Caco-2 (cell line): ENCODE measurements around the gene ARHGEF2. TPM values are rescaled to one million over a fixed set of nuclear protein-coding genes. Genes with fewer than 3 reads are reported as not detected.

Experiments used
- BruUV-seq: library from RNA; stranded (reverse); fragments of 400-500 nt; replicated peaks from 2 replicates; lab custom pipeline; 2021; lab: Mats Ljungman, UMichigan
- CTCF ChIA-PET: fragments of 300-600 bp; sonication (Branson Sonifier 250); formaldehyde crosslinking; loops from one replicate; lab custom pipeline; 2022; ENCODE audit warnings: antibody characterized with exemption; lab: Charles Lee
- POLR2A ChIA-PET: fragments of 300-600 bp; sonication (Branson Sonifier 250); formaldehyde crosslinking; loops from one replicate; lab custom pipeline; 2022; ENCODE audit warnings: antibody characterized with exemption; lab: Charles Lee
- DNase-seq, 2 experiments: peaks; one replicate each; pipeline versions ENCODE4 v3.0.0 to v3.0.0-alpha.2; 2020 to 2022
- H3K27me3 ChIP-seq: replicated peaks from 2 replicates; pipeline ENCODE4 v1.6.0; 2011; ENCODE audit warnings: low read length; ENCODE audit not compliant: control insufficient read depth, insufficient read depth
- H3K36me3 ChIP-seq: 2 replicates; pipeline ENCODE4 v1.5.1; 2011; ENCODE audit warnings: low read length; ENCODE audit not compliant: control insufficient read depth, insufficient read depth
- H3K4me1 ChIP-seq: fragments of 250-450 bp; sonication (Bioruptor Pico); 2 replicates; pipeline ENCODE4 v1.5.1; 2020; ENCODE audit warnings: mild to moderate bottlenecking
- H3K4me3 ChIP-seq: 2 replicates; pipeline ENCODE4 v1.5.1; 2011; ENCODE audit warnings: low read depth, mild to moderate bottlenecking, control low read depth, low read length
- H3K9me3 ChIP-seq: fragments of 250-450 bp; sonication (Bioruptor Pico); 2 replicates; pipeline ENCODE4 v1.5.1; 2020; ENCODE audit warnings: mild to moderate bottlenecking, moderate library complexity
- H3K27ac Mint-ChIP-seq: one replicate; pipeline ENCODE4 v1.8.0; 2022; ENCODE audit warnings: mixed read lengths; ENCODE audit not compliant: unreplicated experiment
- H3K27me3 Mint-ChIP-seq: one replicate; pipeline ENCODE4 v1.8.0; 2022; ENCODE audit warnings: mixed read lengths; ENCODE audit not compliant: insufficient read depth, unreplicated experiment
- H3K36me3 Mint-ChIP-seq: one replicate; pipeline ENCODE4 v1.8.0; 2022; ENCODE audit warnings: mild to moderate bottlenecking, mixed read lengths; ENCODE audit not compliant: insufficient read depth, unreplicated experiment
- H3K4me1 Mint-ChIP-seq: one replicate; pipeline ENCODE4 v1.8.0; 2022; ENCODE audit warnings: low read depth, mixed read lengths; ENCODE audit not compliant: unreplicated experiment
- H3K4me3 Mint-ChIP-seq: one replicate; pipeline ENCODE4 v1.8.0; 2022; ENCODE audit warnings: mild to moderate bottlenecking, moderate library complexity, mixed read lengths; ENCODE audit not compliant: unreplicated experiment
- H3K9me3 Mint-ChIP-seq: one replicate; pipeline ENCODE4 v1.8.0; 2022; ENCODE audit warnings: mixed read lengths; ENCODE audit not compliant: unreplicated experiment
- CTCF ChIP-seq, 2 experiments: fragments of 200-600 bp in 1 of 2; IDR thresholded peaks; 1 replicate in 1 of 2; 2 replicates in 1 of 2; pipeline versions ENCODE4 v1.5.1 to v1.8.0; 2011 to 2022; ENCODE audit warnings: antibody characterized with exemption in 1 of 2, control low read depth in 1 of 2, inconsistent platforms in 1 of 2, low read depth in 1 of 2, low read length in 1 of 2, mild to moderate bottlenecking in 1 of 2, moderate library complexity in 1 of 2; ENCODE audit not compliant: insufficient read depth in 1 of 2, severe bottlenecking in 1 of 2, unreplicated experiment in 1 of 2
- intact Hi-C: fragments of 100-400 bp; cut with micrococcal nuclease; formaldehyde crosslinking; loops from one replicate; pipeline ENCODE4 v1.10.0; 2022; ENCODE audit not compliant: unreplicated experiment
- microRNA-seq: library from miRNA; unstranded; fragments of <30 nt; microRNA quantifications from one replicate; pipeline ENCODE4 v1.2.0, GENCODE V29; 2022
- total RNA-seq: library from RNA; stranded (reverse); gene quantifications from 2 replicates; pipeline ENCODE4 v1.2.3, GENCODE V29; 2022

The ARHGEF2 gene
- total RNA-seq, 1 experiment from 2014 or later: 60.3 TPM

GRCh38 chr1:155899683-155900082 is 78.7 kb downstream of the ARHGEF2 start:
- no peaks in the 10 kb centered on the region for H3K27me3 Mint-ChIP-seq
- TF ChIP-seq CTCF (IDR thresholded peaks at IDR 0.05; ENCODE audit: insufficient read depth in 1 of 2, low read depth in 1 of 2, low read length in 1 of 2, severe bottlenecking in 1 of 2, unreplicated experiment in 1 of 2): no peak
- no peaks in the 10 kb centered on the region for H3K4me1 ChIP-seq
- H3K27ac Mint-ChIP-seq: no peak overlapping the region
- DNase-seq: no peak
- no peak overlapping the region for H3K4me3 ChIP-seq
- BruUV-seq: TSS peak; percentile 14
- ChIA-PET CTCF (no interaction called here), POLR2A (no interaction called here)
- H3K9me3 ChIP-seq: no peaks in the 10 kb centered on the region
- H3K36me3 Mint-ChIP-seq: peaks cover 63% of the 10 kb centered on the region
- H3K4me3 Mint-ChIP-seq: no peak overlapping the region
- H3K4me1 Mint-ChIP-seq: no peaks in the 10 kb centered on the region
- intact Hi-C loops: no loop called here
- no peaks in the 10 kb centered on the region for H3K27me3 ChIP-seq
- H3K36me3 ChIP-seq: peaks cover 2% of the 10 kb centered on the region; the same call in 1 of the 2 replicates
- H3K9me3 Mint-ChIP-seq: no peaks in the 10 kb centered on the region

- TF ChIP-seq CTCF (IDR thresholded peaks at IDR 0.05; ENCODE audit: insufficient read depth in 1 of 2, low read depth in 1 of 2, low read length in 1 of 2, severe bottlenecking in 1 of 2, unreplicated experiment in 1 of 2): no peak
- H3K27me3 ChIP-seq: no peaks in the 10 kb centered on the region
- H3K9me3 Mint-ChIP-seq: no peaks in the 10 kb centered on the region
- 0 out of 2 replicates have a peak, but pooled peaks cover under 1% of the 10 kb centered on the region for H3K4me1 ChIP-seq
- intact Hi-C loops: no loop called here
- H3K4me1 Mint-ChIP-seq: no peaks in the 10 kb centered on the region
- H3K4me3 ChIP-seq: no peak overlapping the region
- peaks cover 2% of the 10 kb centered on the region; the same call in 1 of the 2 replicates for H3K36me3 ChIP-seq
- no peak overlapping the region for H3K4me3 Mint-ChIP-seq
- H3K36me3 Mint-ChIP-seq: peaks cover 55% of the 10 kb centered on the region
- DNase-seq: no peak
- no peaks in the 10 kb centered on the region for H3K9me3 ChIP-seq
- no peak overlapping the region for H3K27ac Mint-ChIP-seq
- POLR2A ChIA-PET: no interaction called here
- CTCF ChIA-PET: no interaction called here
- BruUV-seq: no TSS peak
- no peaks in the 10 kb centered on the region for H3K27me3 Mint-ChIP-seq
Measured at GRCh38 chr1:155898888-155899287, 79.5 kb downstream of the ARHGEF2 start.

- H3K4me1 ChIP-seq: 0 out of 2 replicates have a peak, but pooled peaks cover 10% of the 10 kb centered on the region
- no TSS peak for BruUV-seq
- intact Hi-C loops: no loop called here
- Mint-ChIP-seq H3K36me3 (peaks cover 49% of the 10 kb centered on the region), H3K27ac (no peak overlapping the region), H3K4me1 (no peaks in the 10 kb centered on the region), H3K9me3 (no peaks in the 10 kb centered on the region), H3K27me3 (no peaks in the 10 kb centered on the region), H3K4me3 (no peak overlapping the region)
- TF ChIP-seq CTCF (IDR thresholded peaks at IDR 0.05; ENCODE audit: insufficient read depth in 1 of 2, low read depth in 1 of 2, low read length in 1 of 2, severe bottlenecking in 1 of 2, unreplicated experiment in 1 of 2): no peak
- H3K27me3 ChIP-seq: no peaks in the 10 kb centered on the region
- no peak for DNase-seq
- ChIA-PET POLR2A (no interaction called here), CTCF (interaction anchor here (0.5 kb wide), 1 partner anchor 56 kb away, joined by 5 read pairs; no protein-coding TSS in a partner anchor)
- H3K4me3 ChIP-seq: no peak overlapping the region
- H3K36me3 ChIP-seq: no peaks in the 10 kb centered on the region
- H3K9me3 ChIP-seq: no peaks in the 10 kb centered on the region
Measured at GRCh38 chr1:155897746-155898145, 80.6 kb downstream of the ARHGEF2 start.

Small RNAs within 50 kb of the gene (microRNA-seq; reads per million reads assigned to microRNA genes)
- gene MIR6738: 0.56 reads per million

Other genes starting within 250 kb of the ARHGEF2 start
- gene GON4L, start 121.3 kb downstream of the ARHGEF2 start, total RNA-seq: 43.7 and 47.3 TPM in 2 replicates
- gene SYT11, start 119.0 kb downstream of the ARHGEF2 start, total RNA-seq: 0.05 TPM in 1 of 2 replicates, not detected in the other
- gene RIT1, start 67.2 kb downstream of the ARHGEF2 start, total RNA-seq: 21.9 and 23.0 TPM in 2 replicates
- gene KHDC4, start 44.1 kb downstream of the ARHGEF2 start, total RNA-seq: 68.5 and 72.9 TPM in 2 replicates
- gene RXFP4, start 36.9 kb downstream of the ARHGEF2 start, total RNA-seq: not detected in 2 replicates
- gene SSR2, start 42.4 kb upstream of the ARHGEF2 start, total RNA-seq: 198 and 203 TPM in 2 replicates
- 60.9 and 65.5 TPM in 2 replicates for gene UBQLN4, start 75.3 kb upstream of the ARHGEF2 start, total RNA-seq
- gene LAMTOR2, start 76.2 kb upstream of the ARHGEF2 start, total RNA-seq: 49.4 and 49.5 TPM in 2 replicates
- 138 and 141 TPM in 2 replicates for gene RAB25, start 82.6 kb upstream of the ARHGEF2 start, total RNA-seq
- 8.9 and 12.2 TPM in 2 replicates for gene MEX3A, start 103.9 kb upstream of the ARHGEF2 start, total RNA-seq
- gene LMNA, start 136.2 kb upstream of the ARHGEF2 start, total RNA-seq: 112 and 113 TPM in 2 replicates
- 0.52 and 1.3 TPM in 2 replicates for gene SEMA4A, start 175.0 kb upstream of the ARHGEF2 start, total RNA-seq
- gene SLC25A44, start 215.6 kb upstream of the ARHGEF2 start, total RNA-seq: 29.3 and 31.1 TPM in 2 replicates
- gene PMF1, start 234.5 kb upstream of the ARHGEF2 start, total RNA-seq: 90.2 and 95.7 TPM in 2 replicates